ENCODE data around the gene CRTC2. TPM values are rescaled to one million over a fixed set of nuclear protein-coding genes. Genes with fewer than 3 reads are reported as not detected.

CRTC2 gene
- total RNA-seq, 1 experiment from 2014 or later = 40.8 TPM

DNA sequence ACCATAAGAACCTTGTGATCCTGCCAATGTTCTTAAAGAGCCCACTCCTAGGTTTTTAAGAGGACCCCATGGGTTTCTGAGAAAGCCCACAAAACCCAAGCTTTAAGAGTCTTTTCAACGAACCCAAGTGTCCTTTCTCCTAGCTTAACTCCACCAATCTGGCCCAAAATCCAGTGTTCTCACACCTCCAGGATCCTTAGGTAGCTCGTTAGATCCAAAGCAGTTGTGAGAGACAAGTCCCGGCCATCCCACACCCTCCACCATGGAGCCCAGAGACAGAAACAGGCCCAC, 13.6 kb downstream of the CRTC2 start:
- TSS peak; percentile 25 for BruUV-seq (replicated peaks)
- intact Hi-C loops (cut with micrococcal nuclease; ENCODE audit: unreplicated experiment) = no loop called here
- peaks cover 19% of the 10 kb centered on the region for H3K36me3 ChIP-seq (ENCODE audit: insufficient read depth, low read length, poor library complexity, severe bottlenecking)
- H3K9me3 ChIP-seq (ENCODE audit: low read depth, low read length, poor library complexity, severe bottlenecking) = no peaks in the 10 kb centered on the region
- H3K27me3 ChIP-seq (replicated peaks; ENCODE audit: insufficient read depth, low read depth, low read length, poor library complexity) = no peaks in the 10 kb centered on the region
- DNase-seq (ENCODE audit: low spot score) = no peak
- peak overlapping the region; percentile 98 for H3K4me3 ChIP-seq (ENCODE audit: low read depth, low read length, poor library complexity, severe bottlenecking)
- CTCF ChIA-PET = interaction anchor here (0.5 to 0.6 kb wide), 2 partner anchors 334 to 420 kb away, joined by 4 to 9 read pairs; no protein-coding TSS in a partner anchor
- TF ChIP-seq, protein P1, sequence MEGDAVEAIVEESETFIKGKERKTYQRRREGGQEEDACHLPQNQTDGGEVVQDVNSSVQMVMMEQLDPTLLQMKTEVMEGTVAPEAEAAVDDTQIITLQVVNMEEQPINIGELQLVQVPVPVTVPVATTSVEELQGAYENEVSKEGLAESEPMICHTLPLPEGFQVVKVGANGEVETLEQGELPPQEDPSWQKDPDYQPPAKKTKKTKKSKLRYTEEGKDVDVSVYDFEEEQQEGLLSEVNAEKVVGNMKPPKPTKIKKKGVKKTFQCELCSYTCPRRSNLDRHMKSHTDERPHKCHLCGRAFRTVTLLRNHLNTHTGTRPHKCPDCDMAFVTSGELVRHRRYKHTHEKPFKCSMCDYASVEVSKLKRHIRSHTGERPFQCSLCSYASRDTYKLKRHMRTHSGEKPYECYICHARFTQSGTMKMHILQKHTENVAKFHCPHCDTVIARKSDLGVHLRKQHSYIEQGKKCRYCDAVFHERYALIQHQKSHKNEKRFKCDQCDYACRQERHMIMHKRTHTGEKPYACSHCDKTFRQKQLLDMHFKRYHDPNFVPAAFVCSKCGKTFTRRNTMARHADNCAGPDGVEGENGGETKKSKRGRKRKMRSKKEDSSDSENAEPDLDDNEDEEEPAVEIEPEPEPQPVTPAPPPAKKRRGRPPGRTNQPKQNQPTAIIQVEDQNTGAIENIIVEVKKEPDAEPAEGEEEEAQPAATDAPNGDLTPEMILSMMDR (conservative IDR thresholded peaks at IDR 0.05; ENCODE audit: low read depth, low read length) = no peak
- TF ChIP-seq EZH2 (IDR thresholded peaks at IDR 0.05; ENCODE audit: borderline replicate concordance, low read depth, low read length, poor library complexity, severe bottlenecking) = no peak
- POLR2A ChIA-PET (ENCODE audit: low non-redundant PET) = no interaction called here
- H3K27ac ChIP-seq (ENCODE audit: low read depth, low read length, poor library complexity, severe bottlenecking) = peak overlapping the region; percentile 94
- H3K4me1 ChIP-seq (ENCODE audit: insufficient read depth, low read length, poor library complexity, severe bottlenecking) = peaks cover 6% of the 10 kb centered on the region

DNA sequence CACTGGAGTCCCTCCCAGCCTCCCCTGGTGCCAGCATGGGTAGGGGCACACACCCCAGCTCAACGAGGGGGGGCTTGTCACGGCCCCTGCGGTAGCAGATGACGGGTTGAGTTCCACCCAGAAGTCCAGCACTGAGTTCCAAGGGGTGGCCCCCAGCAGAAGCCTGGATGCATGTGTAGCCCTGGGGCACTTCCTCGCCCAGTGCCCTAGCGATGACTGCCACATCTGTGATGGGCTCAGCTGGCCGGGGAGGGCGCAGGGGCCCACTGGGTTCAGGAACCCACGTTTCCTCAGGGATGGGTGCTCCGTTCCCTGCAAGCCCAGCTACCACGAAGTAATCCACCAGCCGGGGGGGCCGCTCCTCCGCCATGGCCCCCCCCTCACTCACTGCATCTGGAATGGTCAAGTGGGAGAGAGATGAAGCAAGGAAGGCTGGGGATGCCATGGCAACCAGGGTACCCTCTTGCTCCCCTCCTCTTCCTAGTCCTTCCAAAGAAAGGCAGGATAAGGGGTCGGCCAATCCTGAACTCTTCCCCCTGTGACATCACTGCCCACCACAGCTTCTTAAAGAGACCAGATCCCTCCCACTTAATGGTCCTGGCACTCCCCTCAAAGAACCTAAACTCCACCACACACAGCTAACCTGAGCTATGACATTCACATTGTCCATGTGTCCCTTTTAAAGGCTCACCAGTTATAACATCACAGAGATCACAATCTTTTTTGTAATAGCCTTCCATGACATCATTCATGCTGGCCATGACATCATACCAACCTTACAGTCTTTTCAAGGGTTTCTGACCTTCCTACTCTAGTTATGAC, 14.2 kb downstream of the CRTC2 start:
- H3K4me3 ChIP-seq (ENCODE audit: low read depth, low read length, poor library complexity, severe bottlenecking) = no peak overlapping the region
- ChIA-PET POLR2A (ENCODE audit: low non-redundant PET) (interaction anchor here (0.6 kb wide), 1 partner anchor 21 kb away, joined by 4 read pairs; no protein-coding TSS in a partner anchor), CTCF (interaction anchor here (0.6 to 0.7 kb wide), 2 partner anchors 123 to 420 kb away, joined by 5 to 9 read pairs; no protein-coding TSS in a partner anchor)
- TF ChIP-seq, protein P1 (conservative IDR thresholded peaks at IDR 0.05; ENCODE audit: low read depth, low read length) = no peak
- no peak for TF ChIP-seq EZH2 (IDR thresholded peaks at IDR 0.05; ENCODE audit: borderline replicate concordance, low read depth, low read length, poor library complexity, severe bottlenecking)
- peaks cover 19% of the 10 kb centered on the region for H3K36me3 ChIP-seq (ENCODE audit: insufficient read depth, low read length, poor library complexity, severe bottlenecking)
- intact Hi-C loops (cut with micrococcal nuclease; ENCODE audit: unreplicated experiment) = no loop called here
- H3K27ac ChIP-seq (ENCODE audit: low read depth, low read length, poor library complexity, severe bottlenecking) = peak overlapping the region; percentile 94
- BruUV-seq (replicated peaks) = no TSS peak
- H3K4me1 ChIP-seq (ENCODE audit: insufficient read depth, low read length, poor library complexity, severe bottlenecking) = peaks cover 6% of the 10 kb centered on the region
- no peaks in the 10 kb centered on the region for H3K27me3 ChIP-seq (replicated peaks; ENCODE audit: insufficient read depth, low read depth, low read length, poor library complexity)
- H3K9me3 ChIP-seq (ENCODE audit: low read depth, low read length, poor library complexity, severe bottlenecking) = no peaks in the 10 kb centered on the region
- DNase-seq (ENCODE audit: low spot score) = peak; percentile 30

DNA sequence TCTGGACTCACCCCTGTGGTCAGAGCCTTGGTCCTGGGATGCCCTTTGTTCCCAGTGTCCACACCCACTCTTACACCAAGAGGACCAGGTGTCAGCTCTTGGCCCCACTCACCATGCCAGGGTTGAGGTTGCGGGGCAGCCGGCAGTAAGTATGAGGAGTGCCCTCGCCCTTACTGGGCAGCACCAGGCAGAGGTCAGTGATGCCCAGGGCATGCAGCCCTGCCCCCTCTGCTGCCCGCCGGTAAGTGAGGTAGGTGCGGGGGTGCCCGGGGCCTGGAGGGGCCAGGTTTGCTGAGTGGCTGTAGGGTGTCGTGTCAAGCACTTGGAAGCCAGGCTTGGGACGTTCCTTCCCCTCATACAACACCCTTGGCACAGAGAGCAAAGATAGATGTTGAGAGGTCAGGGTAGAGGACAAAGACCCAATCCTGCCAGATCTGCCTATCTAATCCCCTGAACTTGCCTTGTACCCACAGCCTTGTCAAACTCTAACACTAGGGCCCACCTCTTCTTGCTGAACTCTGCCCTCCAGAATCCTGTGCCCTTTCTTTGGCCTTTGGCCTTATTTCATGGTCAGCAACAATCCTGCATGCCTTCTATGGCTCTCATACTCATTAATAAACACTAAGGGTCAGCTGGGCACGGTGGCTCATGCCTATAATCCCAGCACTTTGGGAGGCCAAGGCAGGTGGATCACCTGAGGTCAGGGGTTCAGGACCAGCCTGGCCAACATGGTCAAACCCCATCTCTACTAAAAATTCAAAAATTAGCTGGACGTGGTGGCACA, 15.5 kb downstream of the CRTC2 start:
- CTCF ChIA-PET = no interaction called here
- Histone ChIP-seq H3K4me1 (ENCODE audit: insufficient read depth, low read length, poor library complexity, severe bottlenecking) (peaks cover 6% of the 10 kb centered on the region), H3K36me3 (ENCODE audit: insufficient read depth, low read length, poor library complexity, severe bottlenecking) (peaks cover 10% of the 10 kb centered on the region), H3K27ac (ENCODE audit: low read depth, low read length, poor library complexity, severe bottlenecking) (no peak overlapping the region), H3K27me3 (replicated peaks; ENCODE audit: insufficient read depth, low read depth, low read length, poor library complexity) (no peaks in the 10 kb centered on the region), H3K9me3 (ENCODE audit: low read depth, low read length, poor library complexity, severe bottlenecking) (no peaks in the 10 kb centered on the region), H3K4me3 (ENCODE audit: low read depth, low read length, poor library complexity, severe bottlenecking) (no peak overlapping the region)
- DNase-seq (ENCODE audit: low spot score) = no peak
- intact Hi-C loops (cut with micrococcal nuclease; ENCODE audit: unreplicated experiment) = no loop called here
- TF ChIP-seq, protein P1 (conservative IDR thresholded peaks at IDR 0.05; ENCODE audit: low read depth, low read length) = no peak
- TF ChIP-seq EZH2 (IDR thresholded peaks at IDR 0.05; ENCODE audit: borderline replicate concordance, low read depth, low read length, poor library complexity, severe bottlenecking) = no peak
- no TSS peak for BruUV-seq (replicated peaks)
- POLR2A ChIA-PET (ENCODE audit: low non-redundant PET) = interaction anchor here (0.6 kb wide), 1 partner anchor 16 kb away, joined by 3 read pairs; no protein-coding TSS in a partner anchor
